Transverse colon (tissue), 3 donors: Measurements from ENCODE around the gene MTX2.

ENCODE experiments used
- CTCF ChIP-seq, 5 experiments: fragments of 200-600 bp in 3 of 5; fragments of 450-650 bp in 2 of 5; sonication (generic) in 3 of 5; IDR thresholded peaks; 1 replicate in 2 of 5; 2 replicates in 3 of 5; pipeline ENCODE4 v1.5.1; 2016 to 2017; ENCODE audit warnings: antibody characterized with exemption in 5 of 5, inconsistent platforms in 3 of 5, mild to moderate bottlenecking in 2 of 5, moderate library complexity in 1 of 5
- POLR2A ChIP-seq: fragments of 450-650 bp; IDR thresholded peaks from one replicate; pipeline ENCODE4 v1.6.1; 2016; ENCODE audit warnings: antibody characterized with exemption, mild to moderate bottlenecking, moderate library complexity

- TF ChIP-seq POLR2A (no peak), CTCF (IDR thresholded peaks at IDR 0.05) (no peak)
Measured at GRCh38 chr2:176297067-176297466, 27.8 kb downstream of the MTX2 start.
